ENCODE results near the gene MFF. TPM values are rescaled to one million over a fixed set of nuclear protein-coding genes. Genes with fewer than 3 reads are reported as not detected.

The MFF gene
- polyA plus RNA-seq, 3 donors = 39.4 to 100 (median 91.7) TPM

DNA sequence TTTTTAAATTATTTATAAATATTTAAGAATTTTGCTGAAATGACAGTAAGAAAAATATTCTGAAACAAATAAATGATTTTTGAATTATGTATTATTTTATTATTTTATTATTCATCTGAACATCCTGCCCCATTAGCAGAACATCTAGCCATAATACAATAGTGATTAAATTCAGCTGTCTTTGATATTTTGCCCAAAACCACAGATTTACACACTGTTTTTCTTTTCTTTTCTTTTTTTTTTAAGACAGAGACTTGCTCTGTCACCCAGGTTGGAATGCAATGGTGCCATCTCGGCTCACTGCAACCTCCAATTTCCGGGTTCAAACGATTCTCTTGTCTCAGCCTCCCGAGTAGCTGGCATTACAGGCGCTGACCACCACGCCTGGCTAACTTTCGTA, 64.6 kb downstream of the MFF start:
- Histone ChIP-seq H2AFZ (ENCODE audit: insufficient read depth, low read depth, low read length, poor library complexity, severe bottlenecking) (no peak overlapping the region), H3K9me3 (replicated peaks in 1 of 2; ENCODE audit: control insufficient read depth in 1 of 2, insufficient read depth in 1 of 2, low read length in 2 of 2) (no peaks in the 10 kb centered on the region), H3K27me3 (ENCODE audit: control insufficient read depth in 2 of 2, insufficient read depth in 2 of 2, low read length in 2 of 2) (no peaks in the 10 kb centered on the region), H3K4me2 (replicated peaks; ENCODE audit: extremely low read depth, low read length, poor library complexity, severe bottlenecking) (no peak overlapping the region), H3K79me2 (ENCODE audit: insufficient read depth, low read length) (no peaks in the 10 kb centered on the region), H3K4me1 (ENCODE audit: control insufficient read depth in 1 of 2, insufficient read depth in 2 of 2, low read length in 2 of 2) (peaks cover 23 to 24% of the 10 kb centered on the region in 2 donors), H4K20me1 (ENCODE audit: insufficient read depth, low read length) (no peaks in the 10 kb centered on the region), H3K9ac (ENCODE audit: insufficient read depth, low read length, poor library complexity, severe bottlenecking) (no peak overlapping the region), H3K36me3 (replicated peaks in 1 of 2; ENCODE audit: control insufficient read depth in 1 of 2, insufficient read depth in 2 of 2, low read length in 2 of 2) (no peaks in the 10 kb centered on the region), H3K27ac (ENCODE audit: low read depth in 1 of 2, low read length in 2 of 2) (no peak overlapping the region), H3K4me3 (replicated peaks in 1 of 3; ENCODE audit: low read depth in 2 of 3, low read length in 3 of 3) (no peak overlapping the region)
- DNase-seq = no peak
- TF ChIP-seq CTCF (IDR thresholded peaks at IDR 0.05) = no peak
- Mint-ChIP-seq H3K27ac (peak overlapping the region in 2 of 7 donors; percentile 61 to 71), H3K27me3 (ENCODE audit: low read depth in 3 of 3) (peaks cover 2 to 7% (median 3%) of the 10 kb centered on the region in 3 donors), H3K36me3 (peaks cover 0 to 2% of the 10 kb centered on the region in 2 donors), H3K9me3 (peaks cover 0 to 2% (median 0%) of the 10 kb centered on the region in 7 donors), H3K4me1 (peaks cover 37% of the 10 kb centered on the region), H3K4me3 (no peak overlapping the region)
- 100% methylated on average over 7 of the region's 7 CpGs for WGBS (ENCODE audit: insufficient coverage)
- intact Hi-C loops (cut with micrococcal nuclease) = no loop called here

DNA sequence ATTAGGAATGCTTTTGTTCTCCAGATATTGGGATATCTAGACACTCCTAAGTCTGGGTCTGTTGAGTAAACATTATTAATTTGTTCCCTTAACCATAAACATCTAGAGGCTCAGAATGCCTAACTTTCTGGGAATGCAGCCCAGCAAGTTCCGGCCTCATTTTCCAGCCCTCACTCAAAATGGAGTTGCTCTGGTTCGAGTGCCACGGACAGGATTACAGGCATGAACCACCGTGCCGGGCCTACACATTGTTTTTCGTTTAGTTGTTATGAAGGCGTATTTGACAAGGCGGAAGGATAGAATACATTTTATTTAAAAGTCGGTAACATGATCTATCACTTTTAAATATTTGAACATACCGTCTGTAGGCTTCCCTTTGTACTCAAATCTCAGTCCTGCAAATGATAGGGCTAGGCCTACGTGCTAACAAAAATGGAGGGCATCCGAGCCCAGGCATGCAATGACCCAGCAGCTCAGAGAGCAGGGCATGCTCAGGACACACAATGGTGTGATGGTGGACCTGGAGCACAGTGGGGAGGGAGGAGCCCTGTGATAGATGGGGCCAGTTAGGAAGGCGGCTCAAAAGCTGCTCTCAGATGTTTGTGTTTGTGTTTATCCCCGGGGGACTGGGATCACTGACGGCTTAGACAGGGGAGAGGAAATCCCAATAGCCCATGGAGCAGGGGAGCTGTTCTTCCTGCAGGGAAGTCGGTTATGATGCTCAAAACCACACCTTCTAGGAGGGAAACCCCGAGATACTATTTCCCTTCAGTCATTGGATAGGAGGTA, 65.6 kb downstream of the MFF start:
- Histone ChIP-seq H3K4me3 (replicated peaks in 1 of 3; ENCODE audit: low read depth in 2 of 3, low read length in 3 of 3) (no peak overlapping the region), H3K27ac (ENCODE audit: low read depth in 1 of 2, low read length in 2 of 2) (no peak overlapping the region), H3K9me3 (replicated peaks in 1 of 2; ENCODE audit: control insufficient read depth in 1 of 2, insufficient read depth in 1 of 2, low read length in 2 of 2) (no peaks in the 10 kb centered on the region), H3K27me3 (ENCODE audit: control insufficient read depth in 2 of 2, insufficient read depth in 2 of 2, low read length in 2 of 2) (no peaks in the 10 kb centered on the region), H4K20me1 (ENCODE audit: insufficient read depth, low read length) (no peaks in the 10 kb centered on the region), H3K36me3 (replicated peaks in 1 of 2; ENCODE audit: control insufficient read depth in 1 of 2, insufficient read depth in 2 of 2, low read length in 2 of 2) (no peaks in the 10 kb centered on the region), H3K79me2 (ENCODE audit: insufficient read depth, low read length) (no peaks in the 10 kb centered on the region), H3K9ac (ENCODE audit: insufficient read depth, low read length, poor library complexity, severe bottlenecking) (no peak overlapping the region), H2AFZ (ENCODE audit: insufficient read depth, low read depth, low read length, poor library complexity, severe bottlenecking) (no peak overlapping the region), H3K4me2 (replicated peaks; ENCODE audit: extremely low read depth, low read length, poor library complexity, severe bottlenecking) (no peak overlapping the region), H3K4me1 (ENCODE audit: control insufficient read depth in 1 of 2, insufficient read depth in 2 of 2, low read length in 2 of 2) (peaks cover 14 to 19% of the 10 kb centered on the region in 2 donors)
- intact Hi-C loops (cut with micrococcal nuclease) = no loop called here
- 92% methylated on average over 9 of the region's 17 CpGs for WGBS (ENCODE audit: insufficient coverage)
- no peak for DNase-seq
- Mint-ChIP-seq H3K4me3 (no peak overlapping the region), H3K27me3 (ENCODE audit: low read depth in 3 of 3) (peaks cover 2 to 7% (median 3%) of the 10 kb centered on the region in 3 donors), H3K4me1 (peaks cover 37% of the 10 kb centered on the region), H3K27ac (no peak overlapping the region), H3K9me3 (peaks cover 0 to 2% (median 0%) of the 10 kb centered on the region in 7 donors), H3K36me3 (peaks cover 0 to 2% of the 10 kb centered on the region in 2 donors)
- no peak for TF ChIP-seq CTCF (IDR thresholded peaks at IDR 0.05)

Measured in CD14-positive monocyte (primary cell).